ENCODE results near the gene ESPNL. TPM values are rescaled to one million over a fixed set of nuclear protein-coding genes. Genes with fewer than 3 reads are reported as not detected.

The ESPNL gene
- total RNA-seq, 2 experiments from 2014 or later = 0.12 to 0.14 TPM

GRCh38 chr2:238140721-238141540, 40.8 kb downstream of the ESPNL start:
- Mint-ChIP-seq H3K27me3 (no peaks in the 10 kb centered on the region), H3K27ac (no peak overlapping the region), H3K4me3 (no peak overlapping the region), H3K36me3 (no peaks in the 10 kb centered on the region), H3K9me3 (no peaks in the 10 kb centered on the region), H3K4me1 (ENCODE audit: low read depth) (peaks cover 5% of the 10 kb centered on the region)
- POLR2A ChIA-PET = no interaction called here
- DNase-seq = no peak
- intact Hi-C loops (cut with micrococcal nuclease) = no loop called here
- CTCF ChIA-PET = interaction anchor here (1.2 kb wide), 1 partner anchor 286 kb away, joined by 3 read pairs; no protein-coding TSS in a partner anchor

- intact Hi-C loops (cut with micrococcal nuclease) = no loop called here
- Mint-ChIP-seq H3K27me3 (no peaks in the 10 kb centered on the region), H3K4me1 (ENCODE audit: low read depth) (peaks cover 5% of the 10 kb centered on the region), H3K27ac (no peak overlapping the region), H3K9me3 (no peaks in the 10 kb centered on the region), H3K4me3 (no peak overlapping the region), H3K36me3 (no peaks in the 10 kb centered on the region)
- POLR2A ChIA-PET = no interaction called here
- CTCF ChIA-PET = no interaction called here
- DNase-seq = no peak
These were observed 41.6 kb downstream of the ESPNL start for GRCh38 chr2:238141541-238142318.

DNA sequence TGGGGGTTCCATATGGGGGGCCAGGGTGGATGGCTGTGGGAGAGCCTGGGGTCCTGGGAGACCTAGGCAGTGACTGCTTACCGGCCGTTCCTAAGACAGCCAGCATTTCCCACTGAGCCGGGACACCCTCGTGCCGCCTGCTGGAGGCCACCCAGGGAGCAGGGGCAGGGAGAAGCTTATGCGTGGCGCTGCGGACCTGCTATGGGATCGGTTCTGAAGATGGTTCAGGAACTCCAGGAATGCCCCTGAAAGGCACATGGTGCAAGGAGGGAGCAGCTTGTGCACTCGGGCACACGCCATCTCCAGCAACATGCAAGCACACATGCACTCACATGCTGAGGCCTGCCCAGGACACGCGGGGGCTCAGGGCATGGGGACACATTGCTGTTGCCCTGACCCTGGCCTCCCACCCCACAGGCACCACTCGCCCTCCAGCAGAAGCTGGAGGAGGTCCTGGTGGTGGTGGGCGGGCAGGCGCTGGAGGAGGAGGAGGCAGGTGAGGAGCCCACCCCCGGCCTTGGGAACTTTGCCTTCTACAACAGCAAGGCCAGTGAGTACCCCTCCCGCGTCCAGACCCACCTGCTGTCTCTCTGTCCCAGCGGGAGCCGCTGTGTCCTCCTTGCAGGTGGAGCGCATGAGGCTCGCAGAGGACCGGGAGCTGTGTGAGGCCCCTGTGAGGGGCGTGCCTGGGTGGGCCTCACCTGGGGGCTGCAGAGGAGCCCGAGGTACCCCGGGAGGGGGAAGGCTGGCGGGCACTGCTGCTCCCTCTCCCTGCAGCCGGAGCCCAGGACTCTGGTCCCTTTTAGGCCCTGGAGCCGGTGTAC, 42.5 kb downstream of the ESPNL start:
- ChIA-PET POLR2A (interaction anchor here (0.6 kb wide), 1 partner anchor 177 kb away, joined by 3 read pairs; no protein-coding TSS in a partner anchor), CTCF (no interaction called here)
- H3K4me3 Mint-ChIP-seq = no peak overlapping the region
- intact Hi-C loops (cut with micrococcal nuclease) = no loop called here
- H3K4me1 Mint-ChIP-seq (ENCODE audit: low read depth) = peaks cover 5% of the 10 kb centered on the region
- no peaks in the 10 kb centered on the region for H3K9me3 Mint-ChIP-seq
- DNase-seq = no peak
- H3K27me3 Mint-ChIP-seq = no peaks in the 10 kb centered on the region
- no peak overlapping the region for H3K27ac Mint-ChIP-seq
- no peaks in the 10 kb centered on the region for H3K36me3 Mint-ChIP-seq

GRCh38 chr2:238143239-238143951, 43.3 kb downstream of the ESPNL start:
- intact Hi-C loops (cut with micrococcal nuclease) = no loop called here
- ChIA-PET CTCF (no interaction called here), POLR2A (interaction anchor here (0.6 kb wide), 1 partner anchor 178 kb away, joined by 3 read pairs; no protein-coding TSS in a partner anchor)
- no peak overlapping the region for H3K4me3 Mint-ChIP-seq
- DNase-seq = peak; percentile 47
- no peaks in the 10 kb centered on the region for H3K36me3 Mint-ChIP-seq
- H3K4me1 Mint-ChIP-seq (ENCODE audit: low read depth) = peaks cover 5% of the 10 kb centered on the region
- no peaks in the 10 kb centered on the region for H3K27me3 Mint-ChIP-seq
- H3K27ac Mint-ChIP-seq = no peak overlapping the region
- no peaks in the 10 kb centered on the region for H3K9me3 Mint-ChIP-seq

DNA sequence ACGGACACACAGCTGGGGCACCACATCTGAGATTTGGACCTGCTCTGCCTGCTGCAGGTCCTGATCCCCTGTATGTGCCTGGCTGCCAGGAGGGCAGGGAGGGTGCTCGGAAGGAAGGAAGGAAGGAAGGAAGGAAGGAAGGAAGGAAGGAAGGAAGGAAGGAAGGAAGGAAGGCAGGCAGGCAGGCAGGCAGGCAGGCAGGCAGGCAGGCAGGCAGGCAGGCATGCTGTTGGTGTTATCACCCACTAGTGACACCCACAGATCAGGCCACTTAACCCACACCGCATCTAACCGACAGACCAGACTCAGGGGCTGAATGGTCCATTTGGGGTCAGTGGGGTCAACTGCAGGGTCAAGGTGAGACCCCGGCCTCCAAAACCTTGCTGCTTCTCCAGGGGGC, 44.1 kb downstream of the ESPNL start:
- no peak overlapping the region for H3K27ac Mint-ChIP-seq
- H3K4me1 Mint-ChIP-seq (ENCODE audit: low read depth) = peaks cover 5% of the 10 kb centered on the region
- ChIA-PET CTCF (interaction anchor here (0.6 kb wide), 1 partner anchor 25 kb away, joined by 4 read pairs; no protein-coding TSS in a partner anchor), POLR2A (no interaction called here)
- intact Hi-C loops (cut with micrococcal nuclease) = no loop called here
- no peaks in the 10 kb centered on the region for H3K36me3 Mint-ChIP-seq
- H3K4me3 Mint-ChIP-seq = no peak overlapping the region
- H3K27me3 Mint-ChIP-seq = no peaks in the 10 kb centered on the region
- no peaks in the 10 kb centered on the region for H3K9me3 Mint-ChIP-seq
- DNase-seq = no peak

DNA sequence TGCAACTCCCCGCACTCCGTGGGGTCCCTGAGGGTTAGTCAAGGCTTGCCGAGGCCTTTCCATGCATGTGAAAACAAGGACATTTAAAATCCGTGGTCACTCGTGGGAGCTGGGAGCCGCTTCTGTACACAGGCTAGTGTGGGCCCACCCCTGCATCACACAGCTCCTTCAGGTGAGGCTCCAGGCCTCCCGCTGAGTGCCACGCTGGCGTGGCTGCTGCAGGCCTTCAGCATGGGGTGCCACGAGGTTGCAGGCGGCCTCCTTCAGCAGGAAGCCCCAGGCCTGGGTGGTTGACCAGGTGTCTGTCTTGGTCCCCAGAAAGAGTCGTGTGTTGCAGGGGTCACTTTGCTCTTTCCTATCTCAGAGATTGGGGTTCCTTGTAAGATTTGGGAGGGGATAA, 44.9 kb downstream of the ESPNL start:
- ChIA-PET POLR2A (no interaction called here), CTCF (no interaction called here)
- Mint-ChIP-seq H3K4me1 (ENCODE audit: low read depth) (peaks cover 5% of the 10 kb centered on the region), H3K9me3 (no peaks in the 10 kb centered on the region), H3K27ac (no peak overlapping the region), H3K4me3 (no peak overlapping the region), H3K36me3 (no peaks in the 10 kb centered on the region), H3K27me3 (no peaks in the 10 kb centered on the region)
- intact Hi-C loops (cut with micrococcal nuclease) = no loop called here
- DNase-seq = no peak

DNA sequence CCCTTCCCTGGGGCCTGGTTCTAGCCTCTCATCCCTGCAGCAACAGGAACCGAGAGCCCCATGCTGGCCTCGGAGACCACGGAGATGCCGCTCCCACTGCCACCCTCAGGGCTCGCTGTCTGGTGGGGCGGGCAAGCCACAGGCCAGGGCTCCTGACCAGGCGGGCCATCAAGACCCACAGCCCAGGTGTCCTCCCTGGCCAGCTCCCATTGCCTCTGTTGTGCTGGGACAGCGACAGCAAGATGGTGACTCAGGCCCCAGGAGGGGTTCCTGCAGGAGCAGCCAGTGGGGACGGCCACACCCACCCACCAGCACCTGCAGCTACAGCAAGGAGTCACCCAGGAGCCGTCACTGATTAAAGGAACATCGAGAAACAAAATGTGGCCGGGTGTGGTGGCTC, 45.7 kb downstream of the ESPNL start:
- intact Hi-C loops (cut with micrococcal nuclease) = no loop called here
- Mint-ChIP-seq H3K27ac (no peak overlapping the region), H3K27me3 (no peaks in the 10 kb centered on the region), H3K4me3 (no peak overlapping the region), H3K4me1 (ENCODE audit: low read depth) (peaks cover 5% of the 10 kb centered on the region), H3K9me3 (no peaks in the 10 kb centered on the region), H3K36me3 (no peaks in the 10 kb centered on the region)
- ChIA-PET CTCF (no interaction called here), POLR2A (no interaction called here)
- no peak for DNase-seq

DNA sequence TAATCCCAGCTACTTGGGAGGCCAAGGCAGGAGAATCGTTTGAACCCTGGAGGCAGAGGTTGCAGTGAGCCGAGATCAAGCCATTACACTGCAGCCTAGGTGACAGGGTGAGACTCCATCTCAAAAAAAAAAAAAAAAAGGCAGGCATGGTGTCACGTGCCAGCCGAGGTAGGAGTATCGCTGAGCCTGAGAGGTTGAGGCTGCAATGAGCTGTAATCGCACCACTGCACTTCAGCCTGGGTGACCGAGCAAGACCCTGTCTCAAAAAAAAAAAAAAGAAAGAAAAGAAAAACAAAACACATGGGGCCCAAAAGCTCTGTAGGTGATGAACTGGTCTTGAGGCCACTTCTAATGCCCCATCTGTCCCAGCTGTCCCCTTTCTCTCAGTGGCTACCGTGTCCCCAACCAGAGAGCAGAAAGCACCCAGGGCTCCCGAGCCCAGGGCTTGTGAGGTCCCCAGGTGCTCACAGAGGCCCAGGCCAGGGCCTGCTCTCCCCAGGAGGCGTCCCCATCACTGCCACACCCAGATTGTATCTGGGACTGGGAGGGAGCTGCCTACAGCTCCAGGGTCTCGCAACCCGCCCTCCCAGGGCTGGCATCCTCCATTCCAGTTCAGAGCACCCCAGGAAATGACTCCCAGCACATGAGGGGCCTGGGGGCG, 46.9 kb downstream of the ESPNL start:
- intact Hi-C loops (cut with micrococcal nuclease) = no loop called here
- Mint-ChIP-seq H3K27me3 (no peaks in the 10 kb centered on the region), H3K4me1 (ENCODE audit: low read depth) (no peaks in the 10 kb centered on the region), H3K27ac (no peak overlapping the region), H3K36me3 (no peaks in the 10 kb centered on the region), H3K9me3 (no peaks in the 10 kb centered on the region), H3K4me3 (no peak overlapping the region)
- no peak for DNase-seq
- ChIA-PET POLR2A (no interaction called here), CTCF (no interaction called here)

DNA sequence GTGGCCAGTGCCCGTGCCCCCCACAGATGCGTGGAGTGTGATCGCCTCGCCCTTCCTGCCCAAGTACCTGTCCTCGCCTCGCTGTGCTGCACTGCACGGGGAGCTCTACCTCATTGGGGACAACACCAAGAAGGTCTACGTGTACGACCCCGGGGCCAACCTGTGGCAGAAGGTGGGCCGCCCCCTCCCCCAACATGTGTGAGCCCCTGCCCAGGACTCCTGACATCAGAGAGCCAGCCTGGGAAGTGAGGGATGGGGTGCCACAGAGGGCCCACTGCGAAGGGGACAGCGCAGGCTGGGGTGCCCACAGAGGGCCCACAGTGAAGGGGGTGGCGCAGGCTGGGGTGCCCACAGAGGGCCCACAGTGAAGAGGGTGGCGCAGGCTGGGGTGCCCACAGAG, 48.8 kb downstream of the ESPNL start:
- intact Hi-C loops (cut with micrococcal nuclease) = no loop called here
- no peaks in the 10 kb centered on the region for H3K27me3 Mint-ChIP-seq
- peaks cover under 1% of the 10 kb centered on the region for H3K9me3 Mint-ChIP-seq
- ChIA-PET POLR2A (no interaction called here), CTCF (no interaction called here)
- H3K4me3 Mint-ChIP-seq = no peak overlapping the region
- no peak for DNase-seq
- H3K27ac Mint-ChIP-seq = no peak overlapping the region
- no peaks in the 10 kb centered on the region for H3K36me3 Mint-ChIP-seq
- H3K4me1 Mint-ChIP-seq (ENCODE audit: low read depth) = no peaks in the 10 kb centered on the region

- intact Hi-C loops (cut with micrococcal nuclease) = no loop called here
- H3K4me3 Mint-ChIP-seq = no peak overlapping the region
- CTCF ChIA-PET = no interaction called here
- H3K9me3 Mint-ChIP-seq = peaks cover 2% of the 10 kb centered on the region
- H3K36me3 Mint-ChIP-seq = no peaks in the 10 kb centered on the region
- H3K4me1 Mint-ChIP-seq (ENCODE audit: low read depth) = no peaks in the 10 kb centered on the region
- no peak overlapping the region for H3K27ac Mint-ChIP-seq
- no peak for DNase-seq
- no peaks in the 10 kb centered on the region for H3K27me3 Mint-ChIP-seq
- POLR2A ChIA-PET = no interaction called here
These were observed 49.9 kb downstream of the ESPNL start for GRCh38 chr2:238149841-238150572.

DNA sequence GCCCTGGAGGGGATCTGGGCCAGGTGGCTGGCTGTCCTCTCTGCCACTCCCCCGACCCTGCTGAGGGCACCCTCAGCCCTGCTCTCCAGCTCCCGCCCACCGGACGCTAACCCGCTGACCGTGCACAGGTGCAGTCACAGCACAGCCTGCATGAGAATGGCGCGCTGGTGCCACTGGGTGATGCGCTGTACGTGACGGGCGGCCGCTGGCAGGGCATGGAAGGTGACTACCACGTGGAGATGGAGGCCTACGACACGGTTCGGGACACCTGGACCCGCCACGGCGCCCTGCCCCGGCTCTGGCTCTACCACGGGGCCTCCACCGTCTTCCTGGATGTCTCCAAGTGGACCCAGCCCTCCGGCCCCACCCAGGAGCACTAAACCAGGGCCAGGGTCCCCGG, 50.5 kb downstream of the ESPNL start:
- Mint-ChIP-seq H3K4me1 (ENCODE audit: low read depth) (no peaks in the 10 kb centered on the region), H3K27ac (no peak overlapping the region), H3K27me3 (no peaks in the 10 kb centered on the region), H3K9me3 (peaks cover 2% of the 10 kb centered on the region), H3K4me3 (no peak overlapping the region), H3K36me3 (no peaks in the 10 kb centered on the region)
- ChIA-PET CTCF (no interaction called here), POLR2A (no interaction called here)
- DNase-seq = no peak
- intact Hi-C loops (cut with micrococcal nuclease) = no loop called here

Measured in activated CD4-positive, alpha-beta memory T cell treated with anti-CD3 and anti-CD28 coated beads for 36 hours (primary cell).